H9 (cell line): ENCODE measurements around the gene RNASE2. TPM values are rescaled to one million over a fixed set of nuclear protein-coding genes. Genes with fewer than 3 reads are reported as not detected.
"Not testable (repeated sequence)": the region's sequence is repeated elsewhere in the genome, so short reads cannot be mapped to it uniquely, and the experiment has no call there.

Experiments used
- DNase-seq: peaks from one replicate; pipeline ENCODE4 v3.0.0-alpha.2; 2017
- H2AFZ ChIP-seq: one replicate; pipeline ENCODE4 v1.6.1; 2013; ENCODE audit warnings: mild to moderate bottlenecking, low read length, control low read depth, moderate library complexity
- H2AK5ac ChIP-seq: 2 replicates; pipeline ENCODE4 v1.6.1; 2013; ENCODE audit warnings: low read length, control low read depth, mixed read lengths; ENCODE audit not compliant: insufficient read length
- H2BK120ac ChIP-seq: one replicate; pipeline ENCODE4 v1.6.1; 2013; ENCODE audit warnings: low read depth, mild to moderate bottlenecking, low read length, control low read depth, inconsistent platforms; ENCODE audit not compliant: poor library complexity, severe bottlenecking
- H2BK12ac ChIP-seq: 2 replicates; pipeline ENCODE4 v1.6.1; 2013; ENCODE audit warnings: low read length, control low read depth, mixed read lengths, low read depth; ENCODE audit not compliant: insufficient read length
- H2BK15ac ChIP-seq: 2 replicates; pipeline ENCODE4 v1.6.1; 2013; ENCODE audit warnings: low read depth, low read length, control low read depth
- H2BK20ac ChIP-seq: one replicate; pipeline ENCODE4 v1.6.1; 2013; ENCODE audit warnings: low read depth, mild to moderate bottlenecking, low read length, control low read depth, inconsistent platforms; ENCODE audit not compliant: poor library complexity, severe bottlenecking
- H2BK5ac ChIP-seq: 2 replicates; pipeline ENCODE4 v1.6.1; 2013; ENCODE audit warnings: low read length, control low read depth, mixed read lengths; ENCODE audit not compliant: insufficient read length
- H3K14ac ChIP-seq: 2 replicates; pipeline ENCODE4 v1.6.1; 2013; ENCODE audit warnings: low read length, control low read depth; ENCODE audit not compliant: insufficient read depth
- H3K18ac ChIP-seq: 2 replicates; pipeline ENCODE4 v1.6.1; 2013; ENCODE audit warnings: low read depth, mild to moderate bottlenecking, mixed read lengths, low read length, control low read depth; ENCODE audit not compliant: insufficient read length
- H3K23ac ChIP-seq: 2 replicates; pipeline ENCODE4 v1.6.1; 2013; ENCODE audit warnings: low read length, control low read depth, mixed read lengths, low read depth; ENCODE audit not compliant: insufficient read length
- H3K23me2 ChIP-seq: 2 replicates; pipeline ENCODE4 v1.6.1; 2013; ENCODE audit warnings: low read depth, mild to moderate bottlenecking, mixed read lengths, low read length, control low read depth; ENCODE audit not compliant: insufficient read length, poor library complexity, severe bottlenecking
- H3K27ac ChIP-seq: 2 replicates; pipeline ENCODE4 v1.5.1; 2013; ENCODE audit warnings: low read length, control low read depth, mixed read lengths, low read depth; ENCODE audit not compliant: insufficient read length
- H3K27me3 ChIP-seq: 2 replicates; pipeline ENCODE4 v1.6.1; 2013; ENCODE audit warnings: low read length, control low read depth, inconsistent platforms; ENCODE audit not compliant: insufficient read depth
- H3K4ac ChIP-seq: 2 replicates; pipeline ENCODE4 v1.6.1; 2013; ENCODE audit warnings: low read depth, mild to moderate bottlenecking, control low read depth, inconsistent platforms, low read length, moderate library complexity
- H3K4me1 ChIP-seq: 2 replicates; pipeline ENCODE4 v1.6.1; 2013; ENCODE audit warnings: low read length, control low read depth, inconsistent platforms; ENCODE audit not compliant: insufficient read depth
- H3K4me2 ChIP-seq: 2 replicates; pipeline ENCODE4 v1.6.1; 2013; ENCODE audit warnings: low read length, control low read depth, mixed read lengths; ENCODE audit not compliant: insufficient read length, insufficient read depth
- H3K56ac ChIP-seq: 2 replicates; pipeline ENCODE4 v1.6.1; 2013; ENCODE audit warnings: low read depth, mild to moderate bottlenecking, mixed read lengths, low read length, control low read depth; ENCODE audit not compliant: insufficient read length
- H3K79me1 ChIP-seq: 2 replicates; pipeline ENCODE4 v1.6.1; 2013; ENCODE audit warnings: low read depth, mild to moderate bottlenecking, moderate library complexity, low read length, control low read depth, inconsistent platforms; ENCODE audit not compliant: insufficient read depth, poor library complexity, severe bottlenecking
- H3K79me2 ChIP-seq: 2 replicates; pipeline ENCODE4 v1.6.1; 2013; ENCODE audit warnings: low read length, control low read depth, inconsistent platforms; ENCODE audit not compliant: insufficient read depth
- H3K9ac ChIP-seq: 2 replicates; pipeline ENCODE4 v1.6.1; 2013; ENCODE audit warnings: low read length, control low read depth, mixed read lengths; ENCODE audit not compliant: insufficient read length; ENCODE audit errors: extremely low read depth
- H3K9me3 ChIP-seq: one replicate; pipeline ENCODE4 v1.6.1; 2013; ENCODE audit warnings: low read depth, low read length, inconsistent platforms; ENCODE audit not compliant: control insufficient read depth
- H3T11ph ChIP-seq: one replicate; pipeline ENCODE4 v1.6.1; 2013; ENCODE audit warnings: mild to moderate bottlenecking, low read length, control low read depth, inconsistent platforms
- H4K20me1 ChIP-seq: one replicate; pipeline ENCODE4 v1.6.1; 2013; ENCODE audit not compliant: control insufficient read depth, insufficient read length, insufficient read depth
- H4K5ac ChIP-seq: 2 replicates; pipeline ENCODE4 v1.6.1; 2013; ENCODE audit warnings: low read depth, mild to moderate bottlenecking, mixed read lengths, low read length, control low read depth; ENCODE audit not compliant: insufficient read length
- H4K8ac ChIP-seq: replicated peaks from 2 replicates; pipeline ENCODE4 v1.6.1; 2013; ENCODE audit warnings: low read length, control low read depth, mixed read lengths, low read depth; ENCODE audit not compliant: insufficient read length
- H4K91ac ChIP-seq: 2 replicates; pipeline ENCODE4 v1.6.1; 2013; ENCODE audit warnings: low read depth, mild to moderate bottlenecking, moderate library complexity, mixed read lengths, low read length, control low read depth; ENCODE audit not compliant: insufficient read length
- H3K27ac Mint-ChIP-seq, 3 experiments: 2 replicates in 2 of 3; 3 replicates in 1 of 3; pipeline ENCODE4 v1.8.0; 2020 to 2021; ENCODE audit warnings: mixed read lengths in 3 of 3, mild to moderate bottlenecking in 1 of 3, moderate library complexity in 1 of 3
- H3K27me3 Mint-ChIP-seq: 2 replicates; pipeline ENCODE4 v1.8.0; 2021; ENCODE audit warnings: low read depth, mild to moderate bottlenecking, moderate library complexity, mixed read lengths
- H3K36me3 Mint-ChIP-seq, 3 experiments: 2 replicates in 2 of 3; 3 replicates in 1 of 3; pipeline ENCODE4 v1.8.0; 2020 to 2021; ENCODE audit warnings: low read depth in 3 of 3, mixed read lengths in 3 of 3; ENCODE audit not compliant: insufficient read depth in 1 of 3
- H3K4me1 Mint-ChIP-seq, 2 experiments: 2 replicates each; pipeline ENCODE4 v1.8.0; 2020; ENCODE audit warnings: mixed read lengths in 2 of 2
- H3K4me3 Mint-ChIP-seq, 2 experiments: 2 replicates in 1 of 2; 3 replicates in 1 of 2; pipeline ENCODE4 v1.8.0; 2020 to 2021; ENCODE audit warnings: mild to moderate bottlenecking in 2 of 2, mixed read lengths in 2 of 2, moderate library complexity in 1 of 2
- H3K9me3 Mint-ChIP-seq, 2 experiments: 2 replicates in 1 of 2; 3 replicates in 1 of 2; pipeline ENCODE4 v1.8.0; 2020; ENCODE audit warnings: mild to moderate bottlenecking in 2 of 2, mixed read lengths in 2 of 2, moderate library complexity in 1 of 2
- WGBS: extraction: QIAGEN DNeasy Blood & Tissue Kit; methylation state at CpG from one replicate; pipeline ENCODE4 v1.1.7; 2013; ENCODE audit warnings: missing lambda C conversion rate, low lambda C conversion rate, mixed read lengths; ENCODE audit not compliant: insufficient read length; ENCODE audit errors: extremely low coverage; 5-methylcytosine and 5-hydroxymethylcytosine counted together
- total RNA-seq: library from RNA; stranded (reverse); gene quantifications from 2 replicates; pipeline ENCODE4 v1.2.1, GENCODE V29; 2021
- TF ChIP-seq, protein P1 (sequence below): fragments of 200-600 bp; sonication (generic); conservative IDR thresholded peaks from 3 replicates; pipeline ENCODE4 v1.8.0; 2021; ENCODE audit warnings: antibody characterized with exemption, mild to moderate bottlenecking

Gene RNASE2
- total RNA-seq, 1 experiment from 2014 or later, result not detected

- no peaks in the 10 kb centered on the region; a peak in 1 of 7 replicates for H3K36me3 Mint-ChIP-seq
- no peaks in the 10 kb centered on the region for H3K79me1 ChIP-seq
- no peak overlapping the region for H3K27ac Mint-ChIP-seq
- H2AFZ ChIP-seq, result no peak overlapping the region
- H3K9me3 ChIP-seq, result no peaks in the 10 kb centered on the region
- TF ChIP-seq, protein P1, sequence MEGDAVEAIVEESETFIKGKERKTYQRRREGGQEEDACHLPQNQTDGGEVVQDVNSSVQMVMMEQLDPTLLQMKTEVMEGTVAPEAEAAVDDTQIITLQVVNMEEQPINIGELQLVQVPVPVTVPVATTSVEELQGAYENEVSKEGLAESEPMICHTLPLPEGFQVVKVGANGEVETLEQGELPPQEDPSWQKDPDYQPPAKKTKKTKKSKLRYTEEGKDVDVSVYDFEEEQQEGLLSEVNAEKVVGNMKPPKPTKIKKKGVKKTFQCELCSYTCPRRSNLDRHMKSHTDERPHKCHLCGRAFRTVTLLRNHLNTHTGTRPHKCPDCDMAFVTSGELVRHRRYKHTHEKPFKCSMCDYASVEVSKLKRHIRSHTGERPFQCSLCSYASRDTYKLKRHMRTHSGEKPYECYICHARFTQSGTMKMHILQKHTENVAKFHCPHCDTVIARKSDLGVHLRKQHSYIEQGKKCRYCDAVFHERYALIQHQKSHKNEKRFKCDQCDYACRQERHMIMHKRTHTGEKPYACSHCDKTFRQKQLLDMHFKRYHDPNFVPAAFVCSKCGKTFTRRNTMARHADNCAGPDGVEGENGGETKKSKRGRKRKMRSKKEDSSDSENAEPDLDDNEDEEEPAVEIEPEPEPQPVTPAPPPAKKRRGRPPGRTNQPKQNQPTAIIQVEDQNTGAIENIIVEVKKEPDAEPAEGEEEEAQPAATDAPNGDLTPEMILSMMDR, result no peak
- H3K4me1 Mint-ChIP-seq, result peaks cover 10 to 11% of the 10 kb centered on the region in 2 experiments
- H3K4me2 ChIP-seq, result no peak overlapping the region
- no peak overlapping the region for H4K5ac ChIP-seq
- H2AK5ac ChIP-seq, result no peak overlapping the region
- no peak overlapping the region for H3K4ac ChIP-seq
- no peak overlapping the region for H2BK20ac ChIP-seq
- H3K14ac ChIP-seq, result no peak overlapping the region
- H3K27ac ChIP-seq, result no peak overlapping the region
- H3T11ph ChIP-seq, result no peak overlapping the region
- H3K23ac ChIP-seq, result no peak overlapping the region
- no peak overlapping the region for H3K18ac ChIP-seq
- H2BK12ac ChIP-seq, result no peak overlapping the region
- peaks cover 14 to 17% of the 10 kb centered on the region in 2 experiments for H3K9me3 Mint-ChIP-seq
- no peak overlapping the region for H4K91ac ChIP-seq
- no peak for DNase-seq
- H2BK120ac ChIP-seq, result no peak overlapping the region
- H2BK15ac ChIP-seq, result no peak overlapping the region
- no peak overlapping the region for H4K8ac ChIP-seq
- no peaks in the 10 kb centered on the region; the same call in 1 of the 2 replicates for H3K4me1 ChIP-seq
- no peak overlapping the region for H3K56ac ChIP-seq
- peaks cover 8% of the 10 kb centered on the region for H3K27me3 Mint-ChIP-seq
- no peaks in the 10 kb centered on the region for H3K79me2 ChIP-seq
- no CpG with 5 or more reads among the region's 1 CpG for WGBS
- H3K4me3 Mint-ChIP-seq, result no peak overlapping the region
- H3K27me3 ChIP-seq, result no peaks in the 10 kb centered on the region
- H4K20me1 ChIP-seq, result no peaks in the 10 kb centered on the region
- H3K23me2 ChIP-seq, result no peaks in the 10 kb centered on the region
- no peak overlapping the region for H2BK5ac ChIP-seq
- H3K9ac ChIP-seq, result no peak overlapping the region
These were observed 48.1 kb upstream of the RNASE2 start for GRCh38 chr14:20907214-20907613.

DNA sequence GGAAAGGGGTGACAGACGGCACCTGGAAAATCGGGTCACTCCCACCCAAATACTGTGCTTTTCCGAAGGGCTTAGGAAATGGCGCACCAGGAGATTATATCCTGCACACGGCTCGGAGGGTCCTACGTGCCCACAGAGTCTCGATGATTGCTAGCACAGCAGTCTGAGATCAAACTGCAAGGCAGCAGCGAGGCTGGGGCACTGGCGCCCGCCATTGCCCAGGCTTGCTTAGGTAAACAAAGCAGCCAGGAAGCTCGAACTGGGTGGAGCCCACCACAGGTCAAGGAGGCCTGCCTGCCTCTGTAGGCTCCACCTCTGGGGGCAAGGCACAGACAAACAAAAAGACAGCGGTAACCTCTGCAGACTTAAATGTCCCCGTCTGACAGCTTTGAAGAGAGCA lies 44.5 kb upstream of the RNASE2 start:
- not testable (repeated sequence) for H3K4me1 Mint-ChIP-seq, H3T11ph ChIP-seq, DNase-seq, H2AK5ac ChIP-seq, H3K36me3 Mint-ChIP-seq, H3K9ac ChIP-seq, H3K4me3 Mint-ChIP-seq, H3K23me2 ChIP-seq, H3K56ac ChIP-seq, H3K27ac ChIP-seq, H2BK15ac ChIP-seq, H2BK20ac ChIP-seq, H3K14ac ChIP-seq, H2BK12ac ChIP-seq, H3K79me2 ChIP-seq, H3K79me1 ChIP-seq, H2BK120ac ChIP-seq, H2BK5ac ChIP-seq, H2AFZ ChIP-seq, H3K9me3 ChIP-seq, H3K23ac ChIP-seq, H3K18ac ChIP-seq, H3K4me1 ChIP-seq, H3K27me3 ChIP-seq, H4K91ac ChIP-seq, H3K27ac Mint-ChIP-seq, H4K8ac ChIP-seq, H3K4ac ChIP-seq, H4K20me1 ChIP-seq, H3K4me2 ChIP-seq, H4K5ac ChIP-seq
- H3K9me3 Mint-ChIP-seq, result peaks cover 20% of the 10 kb centered on the region in 2 experiments
- peaks cover 15% of the 10 kb centered on the region for H3K27me3 Mint-ChIP-seq
- no CpG with 5 or more reads among the region's 14 CpGs for WGBS
